Neural cell (in vitro differentiated cells): ENCODE results near the gene LDLRAD4.

Source experiments
- EZH2 ChIP-seq: fragments of 200-600, 300-800 bp; shearing (Covaris generic), sonication (generic); IDR thresholded peaks from 2 replicates; pipeline ENCODE4 v1.6.1; 2014; ENCODE audit warnings: antibody characterized with exemption, low read length, borderline replicate concordance, mild to moderate bottlenecking; ENCODE audit not compliant: insufficient read depth, poor library complexity, severe bottlenecking
- POLR2AphosphoS5 ChIP-seq: IDR thresholded peaks from 2 replicates; pipeline ENCODE4 v1.6.1; 2012
- RAD21 ChIP-seq: fragments of 450-650 bp; conservative IDR thresholded peaks from 2 replicates; pipeline ENCODE4 v1.6.1; 2014; ENCODE audit warnings: antibody characterized with exemption, mild to moderate bottlenecking, moderate library complexity
- TAF1 ChIP-seq: IDR thresholded peaks from 2 replicates; pipeline ENCODE4 v1.6.1; 2012; ENCODE audit warnings: low read depth
- TF ChIP-seq, protein P1 (sequence below): fragments of 450-650 bp; IDR thresholded peaks from 2 replicates; pipeline ENCODE4 v1.5.1; 2014; ENCODE audit warnings: antibody characterized with exemption, mild to moderate bottlenecking, moderate library complexity; ENCODE audit not compliant: poor library complexity, severe bottlenecking

DNA sequence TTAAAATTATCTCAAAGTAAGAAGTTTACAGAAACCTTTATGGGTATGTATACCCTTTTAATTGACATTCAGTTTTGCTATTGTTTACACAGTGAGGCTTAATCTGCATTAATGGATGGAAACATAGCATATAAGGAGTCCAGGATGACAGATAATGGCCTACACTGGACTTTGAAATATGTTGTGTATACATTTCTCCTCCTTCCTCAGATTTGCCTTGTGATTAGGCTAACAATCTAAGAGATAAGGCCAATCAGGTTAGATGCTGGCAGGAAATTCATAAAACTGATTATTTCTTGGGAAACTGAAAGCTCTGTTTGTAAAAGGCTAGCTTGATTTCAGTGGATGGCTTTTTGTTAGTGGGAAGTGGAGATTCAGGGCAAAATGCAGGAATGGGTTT is 191.9 kb downstream of the LDLRAD4 start:
- TF ChIP-seq EZH2, result no peak
- no peak for TF ChIP-seq RAD21
- TF ChIP-seq POLR2AphosphoS5, result no peak
- TF ChIP-seq, protein P1, sequence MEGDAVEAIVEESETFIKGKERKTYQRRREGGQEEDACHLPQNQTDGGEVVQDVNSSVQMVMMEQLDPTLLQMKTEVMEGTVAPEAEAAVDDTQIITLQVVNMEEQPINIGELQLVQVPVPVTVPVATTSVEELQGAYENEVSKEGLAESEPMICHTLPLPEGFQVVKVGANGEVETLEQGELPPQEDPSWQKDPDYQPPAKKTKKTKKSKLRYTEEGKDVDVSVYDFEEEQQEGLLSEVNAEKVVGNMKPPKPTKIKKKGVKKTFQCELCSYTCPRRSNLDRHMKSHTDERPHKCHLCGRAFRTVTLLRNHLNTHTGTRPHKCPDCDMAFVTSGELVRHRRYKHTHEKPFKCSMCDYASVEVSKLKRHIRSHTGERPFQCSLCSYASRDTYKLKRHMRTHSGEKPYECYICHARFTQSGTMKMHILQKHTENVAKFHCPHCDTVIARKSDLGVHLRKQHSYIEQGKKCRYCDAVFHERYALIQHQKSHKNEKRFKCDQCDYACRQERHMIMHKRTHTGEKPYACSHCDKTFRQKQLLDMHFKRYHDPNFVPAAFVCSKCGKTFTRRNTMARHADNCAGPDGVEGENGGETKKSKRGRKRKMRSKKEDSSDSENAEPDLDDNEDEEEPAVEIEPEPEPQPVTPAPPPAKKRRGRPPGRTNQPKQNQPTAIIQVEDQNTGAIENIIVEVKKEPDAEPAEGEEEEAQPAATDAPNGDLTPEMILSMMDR, result no peak
- no peak for TF ChIP-seq TAF1
